Right cardiac atrium (tissue), 5 donors: ENCODE data around the gene ALPK1. TPM values are rescaled to one million over a fixed set of nuclear protein-coding genes. Genes with fewer than 3 reads are reported as not detected.
A peak's percentile ranks its signal among the peaks of the same experiment; 100 is the strongest.

ENCODE experiments used
- ATAC-seq, 2 donors: fragments of 200-7000 bp; cut with Tn5 transposase; one replicate each; pipeline versions ENCODE4 v1.8.0 to v1.9.1; 2020; ENCODE audit warnings: moderate library complexity in 2 of 2, mild to moderate bottlenecking in 1 of 2
- DNase-seq, 3 donors: peaks; one replicate each; pipeline ENCODE4 v3.0.0-alpha.2; 2020
- H3K27ac ChIP-seq: one replicate; pipeline ENCODE4 v1.5.1; 2013; ENCODE audit warnings: mild to moderate bottlenecking, low read length, control low read depth, moderate library complexity
- H3K27me3 ChIP-seq: one replicate; pipeline ENCODE4 v1.6.1; 2013; ENCODE audit not compliant: control insufficient read depth, insufficient read depth
- H3K4me1 ChIP-seq: one replicate; pipeline ENCODE4 v1.6.1; 2013; ENCODE audit warnings: low read length; ENCODE audit not compliant: control insufficient read depth, insufficient read depth
- H3K4me3 ChIP-seq: one replicate; pipeline ENCODE4 v1.5.1; 2013; ENCODE audit warnings: low read length, control low read depth
- H3K9me3 ChIP-seq: one replicate; pipeline ENCODE4 v1.6.1; 2013; ENCODE audit warnings: low read length; ENCODE audit not compliant: control insufficient read depth
- WGBS: extraction: QIAGEN DNeasy Blood & Tissue Kit; methylation state at CpG from one replicate; pipeline ENCODE4 v1.1.7; 2013; 5-methylcytosine and 5-hydroxymethylcytosine counted together
- intact Hi-C, 4 donors: fragments of 100-400 bp; cut with DNase I; formaldehyde crosslinking; loops; one replicate each; pipeline versions ENCODE4 v1.11.0 to v1.14.0; 2022 to 2023
- polyA plus RNA-seq: library from polyadenylated mRNA; stranded (reverse); fragments of 200-250 nt; gene quantifications from one replicate; pipeline ENCODE4 v1.2.3, GENCODE V29; 2013
- total RNA-seq, 4 donors: library from RNA; stranded (reverse); fragmentation: NEBNext Ultra II Directional; extraction: Animal tissue kit (Norgen Biotek cat#: 25700); gene quantifications; one replicate each; pipeline ENCODE4 v1.2.1, GENCODE V29; 2021
- donor health status: healthy with polysubstance abuse.
- donor health status: DM: no; HTN: yes; CAD: no.
- donor health status: DM: no; HTN: no; CAD: no.
- donor health status: DM: no; HTN: yes; CAD: no; lungs with severe emphysema.
- donor health status: DM: yes; HTN: yes; CAD: no.

The ALPK1 gene
- total and polyA plus RNA-seq, 5 donors = 2.6 to 8.9 (median 7.9) TPM

DNA sequence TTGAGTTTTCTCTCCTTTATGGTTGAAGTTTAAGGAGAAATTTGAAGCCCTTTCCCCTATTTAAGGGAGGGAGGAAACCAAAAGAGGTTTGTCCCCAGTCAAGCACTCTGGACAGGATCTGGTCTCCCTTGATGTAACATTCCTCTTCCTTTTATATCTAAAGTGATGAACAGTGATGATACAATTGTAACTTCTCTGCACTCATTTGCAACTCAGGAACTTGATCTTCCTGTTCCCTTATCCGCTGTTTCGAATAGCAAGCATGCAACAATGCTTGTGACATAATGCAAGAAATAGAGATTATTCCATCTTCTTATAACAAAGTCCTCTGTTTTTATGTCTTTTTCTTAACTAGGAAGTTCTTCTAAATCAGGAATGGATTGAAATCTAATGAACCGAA, 18.3 kb downstream of the ALPK1 start:
- Histone ChIP-seq H3K4me1 (peaks cover 1% of the 10 kb centered on the region), H3K27ac (no peak overlapping the region), H3K4me3 (no peak overlapping the region), H3K27me3 (no peaks in the 10 kb centered on the region), H3K9me3 (no peaks in the 10 kb centered on the region)
- intact Hi-C loops = no loop called here
- ATAC-seq (peak in 1 of 2 donors; percentile 41), DNase-seq (no peak)
- WGBS = 70% methylated on average over 3 of the region's 3 CpGs

DNA sequence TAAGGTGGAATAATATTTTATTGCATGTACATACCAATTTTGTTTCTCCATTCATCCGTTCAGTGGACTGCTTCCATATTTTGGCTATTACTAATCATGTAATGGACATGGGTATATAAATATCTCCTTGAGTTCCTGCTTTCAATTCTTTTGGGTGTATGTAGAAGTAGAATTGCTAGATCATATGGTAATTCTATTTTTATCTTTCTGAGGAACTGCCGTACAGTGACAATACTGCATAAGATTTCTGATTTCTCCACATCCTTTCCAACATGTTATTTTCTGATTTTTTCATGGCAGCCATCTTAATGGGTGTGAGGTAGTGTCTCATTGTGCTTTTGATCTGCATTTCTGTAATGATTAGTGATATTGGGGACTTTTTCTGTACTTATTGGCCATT, 19.2 kb downstream of the ALPK1 start:
- Histone ChIP-seq H3K27me3 (no peaks in the 10 kb centered on the region), H3K9me3 (no peaks in the 10 kb centered on the region), H3K4me1 (peaks cover 1% of the 10 kb centered on the region), H3K4me3 (no peak overlapping the region), H3K27ac (no peak overlapping the region)
- no peak for DNase-seq
- intact Hi-C loops = no loop called here
- peak in 1 of 2 donors; percentile 54 for ATAC-seq
- 71% methylated on average over 2 of the region's 2 CpGs for WGBS

DNA sequence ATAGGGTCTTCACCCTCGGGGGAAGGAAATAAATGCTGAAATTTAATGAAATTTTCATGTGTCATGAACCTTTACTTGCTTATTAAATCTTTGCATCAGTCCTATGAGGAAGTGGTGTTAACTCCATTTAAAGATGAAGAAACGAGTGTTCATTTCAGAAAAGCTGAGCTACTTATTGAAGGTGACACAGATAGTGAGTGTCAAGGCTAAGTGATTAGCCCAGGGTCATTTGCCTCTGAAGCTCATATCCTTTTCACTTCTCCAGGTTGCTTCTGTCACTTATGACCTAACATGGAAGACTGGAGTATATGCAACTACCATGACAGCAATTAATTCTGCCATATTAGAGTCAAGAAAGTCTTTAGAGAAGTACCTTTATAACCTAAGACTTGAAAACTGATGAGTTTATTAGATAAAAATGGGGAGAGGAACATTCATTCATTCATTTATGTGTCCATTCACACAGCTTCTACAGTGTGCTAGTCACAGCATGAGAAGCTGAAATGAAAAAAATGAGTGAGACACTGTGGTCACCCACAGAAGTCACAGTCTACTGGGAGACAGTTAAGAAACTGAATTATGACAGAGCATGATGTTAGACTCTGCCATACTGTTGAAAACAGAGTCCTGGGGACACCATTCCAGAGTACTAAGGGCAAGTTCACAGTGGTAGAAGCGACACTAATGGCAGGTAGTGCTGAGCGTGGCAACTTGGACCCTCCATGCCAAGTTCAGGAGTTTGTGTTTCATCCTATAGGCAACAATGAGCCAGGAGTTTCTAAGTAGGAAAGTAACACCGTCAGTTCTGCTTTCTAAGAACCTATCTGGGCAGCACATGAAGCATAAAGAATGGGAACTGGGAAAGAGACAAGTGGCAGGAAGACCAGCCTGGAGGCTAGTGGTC, 21.3 kb downstream of the ALPK1 start:
- H3K4me3 ChIP-seq = no peak overlapping the region
- H3K9me3 ChIP-seq = no peaks in the 10 kb centered on the region
- H3K27me3 ChIP-seq = no peaks in the 10 kb centered on the region
- DNase-seq = no peak
- ATAC-seq = no peak
- no peak overlapping the region for H3K27ac ChIP-seq
- intact Hi-C loops = no loop called here
- WGBS = 85% methylated on average over 5 of the region's 5 CpGs
- H3K4me1 ChIP-seq = no peaks in the 10 kb centered on the region

DNA sequence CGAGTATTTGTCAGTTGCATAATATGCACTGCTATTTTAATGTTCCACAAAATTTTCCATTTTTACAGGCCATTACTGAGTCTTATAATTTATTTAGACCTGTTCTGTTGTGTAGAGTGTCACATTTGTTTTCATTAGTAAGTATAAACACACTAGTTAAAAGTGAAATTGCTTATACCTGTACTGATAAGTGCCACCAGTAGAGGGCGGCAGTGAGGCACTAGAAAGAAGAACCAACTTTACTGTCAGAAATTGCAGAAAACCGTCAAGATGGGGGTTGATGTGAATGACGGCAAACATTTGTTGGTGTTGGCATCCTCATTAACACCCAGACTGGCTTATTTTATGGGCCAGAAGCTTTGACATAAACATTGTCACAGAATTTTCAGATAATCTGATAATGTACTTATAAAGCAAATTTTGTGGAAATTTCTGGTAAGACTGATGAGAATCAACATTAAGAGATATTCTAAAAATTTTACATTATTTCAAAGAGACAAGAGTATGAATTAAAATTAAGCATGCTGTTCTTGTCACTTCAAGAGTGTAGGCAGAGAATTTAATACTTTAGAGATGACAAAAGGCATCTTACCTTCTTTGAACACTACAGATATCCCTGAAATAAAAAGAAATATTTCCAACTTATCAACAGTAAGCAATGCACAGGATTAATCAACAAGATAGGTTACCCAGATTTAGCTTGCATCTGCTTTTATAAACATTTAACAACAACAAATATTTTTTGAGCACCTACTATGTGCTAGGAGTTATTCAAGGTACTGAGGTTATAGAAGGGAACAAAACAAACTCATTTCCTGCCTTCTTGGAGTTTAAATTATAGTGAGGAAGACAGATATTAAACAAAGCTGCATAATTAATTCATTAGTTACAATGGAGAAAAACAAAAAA, 24.9 kb downstream of the ALPK1 start:
- Histone ChIP-seq H3K4me1 (no peaks in the 10 kb centered on the region), H3K4me3 (no peak overlapping the region), H3K27ac (no peak overlapping the region), H3K27me3 (no peaks in the 10 kb centered on the region), H3K9me3 (no peaks in the 10 kb centered on the region)
- intact Hi-C loops = no loop called here
- 25% methylated on average over 4 of the region's 4 CpGs for WGBS
- DNase-seq (peak; percentile 60 to 70 (median 65)), ATAC-seq (peak in 1 of 2 donors; percentile 57)

DNA sequence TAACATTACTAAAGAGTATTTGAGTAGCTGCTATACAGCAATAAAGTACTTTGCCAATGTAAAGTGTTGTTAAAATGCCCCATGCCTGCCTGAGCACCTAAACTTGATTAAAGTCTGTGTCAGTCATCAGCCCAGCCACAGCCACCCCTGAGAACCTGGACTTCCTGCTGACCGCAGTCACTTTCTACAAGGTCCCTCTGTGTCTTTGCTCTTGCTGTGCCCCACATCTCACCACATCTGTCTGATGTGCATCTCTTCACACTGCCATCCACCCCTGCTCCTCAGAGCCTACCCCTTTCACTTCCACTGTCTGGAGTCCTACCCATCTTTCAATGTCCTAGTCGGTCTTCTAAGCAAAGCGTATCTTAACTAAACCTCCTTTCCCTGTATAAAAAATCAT, 25.7 kb downstream of the ALPK1 start:
- no peaks in the 10 kb centered on the region for H3K27me3 ChIP-seq
- H3K27ac ChIP-seq = no peak overlapping the region
- 96% methylated on average over 3 of the region's 3 CpGs for WGBS
- intact Hi-C loops = no loop called here
- H3K9me3 ChIP-seq = no peaks in the 10 kb centered on the region
- no peak overlapping the region for H3K4me3 ChIP-seq
- no peaks in the 10 kb centered on the region for H3K4me1 ChIP-seq
- DNase-seq = no peak
- ATAC-seq = no peak

DNA sequence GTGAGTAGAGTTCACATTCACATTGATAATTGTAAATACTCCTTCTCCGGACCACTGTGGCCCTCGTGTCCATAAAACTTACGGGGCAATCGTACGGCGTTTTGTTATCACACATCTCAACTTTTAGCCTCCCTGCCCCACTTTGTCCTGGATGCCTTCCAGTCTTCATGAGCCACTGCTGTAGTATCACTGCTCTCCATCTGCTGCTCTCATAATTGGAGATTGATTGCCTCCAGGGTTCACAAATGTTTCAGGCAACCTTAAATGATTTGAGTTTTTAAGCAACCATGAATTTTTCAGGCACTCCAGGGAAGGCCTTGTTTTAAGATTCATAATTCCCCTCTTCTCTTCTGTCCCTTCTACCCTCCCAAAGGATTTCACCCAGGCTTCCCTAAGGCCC, 28.4 kb downstream of the ALPK1 start:
- Histone ChIP-seq H3K27me3 (no peaks in the 10 kb centered on the region), H3K9me3 (no peaks in the 10 kb centered on the region), H3K4me1 (no peaks in the 10 kb centered on the region), H3K27ac (no peak overlapping the region), H3K4me3 (no peak overlapping the region)
- intact Hi-C loops = loop anchor here in 2 of 4 donors (5.0 kb wide), 1 partner anchor 197 kb away; no protein-coding TSS in a partner anchor
- WGBS = 84% methylated on average over 6 of the region's 6 CpGs
- ATAC-seq (no peak), DNase-seq (no peak)

DNA sequence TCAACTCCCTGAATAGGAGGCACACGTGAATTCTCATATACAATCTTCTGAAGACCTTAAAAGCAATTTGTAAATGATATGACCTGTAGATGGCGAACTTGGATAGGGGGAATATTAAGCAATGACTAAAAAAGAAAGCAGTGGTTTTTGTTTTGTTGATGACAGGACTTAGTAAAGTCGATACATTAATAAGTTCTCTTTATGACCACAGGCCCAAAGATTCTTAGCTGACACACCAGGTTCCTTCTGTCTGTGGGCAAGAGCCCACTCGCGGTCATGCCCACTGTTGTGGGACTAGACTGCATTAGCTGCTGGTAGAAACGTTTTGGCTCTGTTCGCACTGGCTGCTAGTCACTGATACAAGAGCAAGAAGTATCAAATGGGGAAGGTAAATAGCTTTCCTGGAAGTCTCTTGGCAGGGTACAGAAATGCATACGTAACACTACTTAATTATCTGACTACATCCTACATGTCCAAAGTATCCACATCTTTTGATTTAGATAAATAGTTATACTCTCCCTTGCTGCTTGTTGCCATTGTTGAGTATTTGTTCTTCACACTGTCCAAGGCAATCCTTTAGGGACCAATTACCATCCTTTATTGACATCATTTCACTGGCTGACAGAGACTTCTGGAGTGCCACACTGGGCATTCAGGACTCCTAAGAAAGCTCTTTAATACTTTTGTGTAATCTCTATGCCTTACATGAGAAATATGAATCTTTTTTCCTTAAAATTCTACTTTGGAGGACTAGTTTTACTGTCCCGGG, 31.0 kb downstream of the ALPK1 start:
- WGBS = 60% methylated on average over 9 of the region's 9 CpGs
- no peak for ATAC-seq
- intact Hi-C loops = loop anchor here in 2 of 4 donors (2.0 to 5.0 kb wide), 2 partner anchors 194 to 277 kb away; no protein-coding TSS in a partner anchor

DNA sequence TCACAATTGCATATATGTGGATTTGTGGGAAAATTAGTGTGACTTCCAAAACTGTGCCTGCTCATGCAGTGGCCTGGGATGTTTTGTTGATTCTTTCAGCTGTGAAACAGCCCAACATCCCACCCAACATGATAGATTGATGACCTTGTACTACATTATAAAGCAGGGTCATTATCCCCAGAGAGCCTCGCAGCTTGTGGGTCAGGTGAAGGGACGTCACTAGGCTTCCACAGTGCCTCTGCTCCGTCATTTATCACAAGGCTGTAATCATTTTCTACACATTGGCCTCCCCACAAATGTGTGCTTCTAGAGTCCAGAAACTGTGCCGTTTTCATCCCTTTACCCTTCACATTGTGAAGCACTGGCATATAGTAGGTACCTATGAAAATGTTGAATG, 31.6 kb downstream of the ALPK1 start:
- H3K27ac ChIP-seq = no peak overlapping the region

More for the DNA sequence above, 31.0 kb downstream of the ALPK1 start:
- Histone ChIP-seq H3K4me1 (no peaks in the 10 kb centered on the region), H3K9me3 (no peaks in the 10 kb centered on the region), H3K4me3 (no peak overlapping the region), H3K27me3 (no peaks in the 10 kb centered on the region), H3K27ac (no peak overlapping the region)
- DNase-seq = no peak

DNA sequence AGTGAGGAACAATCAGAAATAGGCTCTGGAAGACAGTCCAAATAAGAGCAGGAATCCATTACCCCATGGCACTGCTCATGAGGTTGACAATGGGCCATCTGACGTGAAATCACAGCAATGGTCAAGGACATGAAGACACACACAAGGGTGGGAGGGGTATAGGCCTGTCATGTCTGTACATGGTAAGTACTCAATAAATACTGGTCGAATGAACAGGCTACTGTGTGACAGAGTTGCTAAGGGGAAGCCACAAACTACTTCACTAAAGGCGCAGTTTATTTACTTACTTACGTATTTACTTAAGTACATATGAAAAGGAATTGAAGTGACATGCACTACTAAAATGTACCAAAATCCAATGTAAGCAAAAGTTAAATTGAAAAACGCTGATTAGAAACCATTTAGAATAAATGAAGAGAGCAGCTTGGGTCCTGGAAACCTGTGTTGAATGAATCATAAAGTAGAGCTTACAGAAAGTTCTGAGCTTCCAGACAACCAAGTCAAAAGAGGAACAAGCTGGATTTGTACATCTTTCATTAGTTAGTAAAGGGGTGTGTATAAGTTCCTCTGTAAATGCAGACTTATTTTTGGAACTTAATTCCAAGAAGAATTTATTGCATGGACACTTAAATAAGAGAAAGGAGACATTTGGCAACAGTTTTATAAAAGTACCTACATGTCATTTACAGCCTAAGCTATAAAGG, 32.7 kb downstream of the ALPK1 start:
- WGBS = 89% methylated on average over 5 of the region's 5 CpGs
- intact Hi-C loops = loop anchor here (2.0 to 10.0 kb wide), 5 partner anchors 187 to 275 kb away; partner anchors contain the start of gene NEUROG2 (in 1 of the 4)
- DNase-seq = no peak
- Histone ChIP-seq H3K9me3 (no peaks in the 10 kb centered on the region), H3K27me3 (no peaks in the 10 kb centered on the region), H3K27ac (no peak overlapping the region), H3K4me3 (no peak overlapping the region), H3K4me1 (no peaks in the 10 kb centered on the region)
- no peak for ATAC-seq

More for the DNA sequence above, 31.6 kb downstream of the ALPK1 start:
- ATAC-seq (no peak), DNase-seq (no peak)
- Histone ChIP-seq H3K9me3 (no peaks in the 10 kb centered on the region), H3K4me3 (no peak overlapping the region), H3K4me1 (no peaks in the 10 kb centered on the region), H3K27me3 (no peaks in the 10 kb centered on the region)
- intact Hi-C loops = loop anchor here in 2 of 4 donors (2.0 to 5.0 kb wide), 2 partner anchors 194 to 276 kb away; no protein-coding TSS in a partner anchor
- 94% methylated on average over 4 of the region's 4 CpGs for WGBS

DNA sequence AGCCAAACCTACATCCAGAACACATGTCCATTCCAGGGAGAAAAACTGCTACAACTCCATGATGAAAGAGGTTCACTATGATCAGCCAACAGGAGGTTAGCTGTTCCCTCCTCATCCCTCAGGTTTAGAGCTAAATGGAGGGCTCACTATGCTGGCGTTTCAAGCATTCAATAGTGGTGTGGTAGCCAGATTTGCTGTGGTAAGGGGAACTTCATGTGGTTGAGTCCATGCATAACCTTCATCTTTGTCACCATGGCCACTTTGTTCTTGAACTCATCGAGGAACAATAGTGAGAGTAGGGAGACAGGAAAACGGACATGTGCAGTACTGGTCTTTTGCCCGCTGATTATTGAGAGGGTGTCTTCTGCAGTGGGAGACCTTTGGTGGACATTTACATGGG, 33.8 kb downstream of the ALPK1 start:
- Histone ChIP-seq H3K9me3 (no peaks in the 10 kb centered on the region), H3K27ac (no peak overlapping the region), H3K4me3 (no peak overlapping the region), H3K4me1 (no peaks in the 10 kb centered on the region), H3K27me3 (no peaks in the 10 kb centered on the region)
- intact Hi-C loops = loop anchor here in 2 of 4 donors (5.0 to 10.0 kb wide), 3 partner anchors 186 to 271 kb away; partner anchors contain the start of gene NEUROG2 (in 1 of the 2)
- WGBS = 91% methylated on average over 4 of the region's 4 CpGs
- DNase-seq (no peak), ATAC-seq (no peak)
